GM12873 (cell line): ENCODE results near the gene ANXA5.

Experiments used
- CTCF ChIP-seq: IDR thresholded peaks from 2 replicates; pipeline ENCODE4 v1.5.1; 2012; ENCODE audit warnings: low read depth, mild to moderate bottlenecking, moderate library complexity, low read length, control low read depth; ENCODE audit not compliant: insufficient read depth; ENCODE audit errors: missing control alignments

Gene ANXA5

DNA sequence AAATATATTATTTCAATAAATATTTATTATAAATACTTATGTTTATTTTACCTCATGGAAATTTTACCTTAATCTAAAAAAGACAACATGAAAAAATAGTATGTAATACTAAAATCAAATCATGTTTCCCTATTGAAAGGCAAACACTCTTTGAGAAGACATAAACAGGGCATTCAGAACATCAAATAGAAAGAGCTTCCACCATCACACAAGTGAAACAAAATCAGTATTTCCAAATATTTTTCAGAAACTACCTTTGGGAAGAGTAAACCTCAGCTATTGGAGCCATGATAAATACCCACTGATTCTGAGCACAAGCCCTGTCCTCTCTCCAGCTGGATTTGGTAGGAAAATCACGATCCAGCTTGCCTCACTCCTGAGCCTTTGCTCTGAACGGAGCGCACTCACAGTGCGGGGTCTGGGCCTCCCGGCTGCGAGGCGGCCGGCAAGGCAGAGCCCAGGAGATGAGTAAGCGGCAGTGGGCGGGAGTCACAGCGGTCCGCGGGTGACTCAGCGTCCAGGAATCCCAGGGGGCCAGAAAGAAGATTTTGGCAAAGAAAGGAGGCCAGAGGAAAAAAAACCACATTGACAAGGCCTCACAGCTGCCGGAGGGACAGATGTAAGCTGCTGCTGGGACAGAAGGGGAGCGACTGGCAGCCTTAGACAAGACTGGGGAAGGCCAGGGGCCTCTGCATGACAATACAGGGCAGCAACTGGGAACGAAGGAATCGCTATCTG, 14.7 kb upstream of the ANXA5 start:
- no peak for TF ChIP-seq CTCF

DNA sequence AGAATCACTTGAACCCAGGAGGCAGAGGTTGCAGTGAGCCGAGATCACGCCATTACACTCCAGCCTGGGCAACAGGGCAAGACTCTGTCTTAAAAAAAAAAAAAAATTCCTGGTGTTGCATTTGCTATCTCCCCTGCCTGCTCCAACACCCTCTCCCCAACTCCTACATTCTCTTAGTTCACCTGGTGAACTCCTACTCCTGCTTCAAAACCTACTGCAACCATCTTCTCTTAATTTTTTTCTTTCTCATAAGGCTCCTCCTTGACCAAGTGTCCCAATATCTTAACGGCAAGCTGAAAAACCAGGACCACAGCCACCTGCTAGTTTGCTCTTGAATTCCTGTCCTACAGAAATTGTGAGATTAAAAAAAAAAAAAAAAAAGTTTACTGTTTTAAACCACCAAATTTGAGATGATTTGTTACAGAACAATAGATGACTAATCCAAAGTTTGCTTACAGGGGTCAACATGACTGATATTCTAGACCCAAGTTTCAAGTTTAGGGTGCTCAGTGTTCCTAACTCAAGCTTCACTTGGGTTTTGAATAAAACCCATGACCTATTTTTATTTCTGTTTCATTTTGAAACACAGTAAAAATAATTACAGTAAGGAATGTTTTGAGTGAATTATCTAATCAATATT, 13.1 kb upstream of the ANXA5 start:
- TF ChIP-seq CTCF, result no peak

DNA sequence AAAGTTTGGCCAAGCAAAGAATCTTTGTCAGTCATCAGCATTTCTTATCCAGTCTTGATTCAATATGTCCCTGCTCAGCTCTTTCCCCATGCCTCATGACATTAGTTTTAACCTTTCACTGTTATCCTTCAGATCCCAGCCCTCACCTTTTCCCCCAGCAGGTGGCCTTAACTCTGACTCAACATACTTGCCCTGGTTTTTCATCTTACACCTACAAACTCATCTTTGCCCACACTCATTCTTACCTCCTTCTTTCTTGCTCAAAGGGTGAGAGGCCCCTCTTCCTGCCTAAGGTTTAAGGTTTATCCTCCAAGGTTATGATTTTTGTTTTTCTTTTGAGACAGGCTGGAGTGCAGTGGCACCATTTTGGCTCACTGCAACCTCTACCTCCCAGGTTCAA, 10.6 kb upstream of the ANXA5 start:
- TF ChIP-seq CTCF, result no peak

DNA sequence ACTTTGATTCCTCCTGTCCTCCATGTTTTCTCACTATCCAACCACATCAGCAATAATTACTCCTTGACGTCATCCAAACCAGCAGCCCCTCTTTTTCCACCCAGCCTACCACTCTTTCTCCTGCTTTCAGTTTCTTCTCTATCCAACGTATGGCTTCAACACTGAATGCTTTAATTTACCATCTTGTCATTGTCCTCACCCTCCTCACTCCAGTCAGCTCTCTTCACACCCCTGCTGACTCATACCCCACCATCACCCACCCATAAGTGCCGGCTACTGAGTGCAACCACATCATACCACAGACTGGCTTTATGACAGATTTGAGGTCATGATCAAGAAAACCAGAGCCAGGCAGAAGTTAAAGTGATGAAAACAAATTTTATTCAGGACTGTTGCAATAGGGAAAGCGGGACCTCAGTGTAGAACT, 9.8 kb upstream of the ANXA5 start:
- TF ChIP-seq CTCF, result no peak

- TF ChIP-seq CTCF, result no peak
Measured at GRCh38 chr4:121705521-121705920, 8.7 kb upstream of the ANXA5 start.

DNA sequence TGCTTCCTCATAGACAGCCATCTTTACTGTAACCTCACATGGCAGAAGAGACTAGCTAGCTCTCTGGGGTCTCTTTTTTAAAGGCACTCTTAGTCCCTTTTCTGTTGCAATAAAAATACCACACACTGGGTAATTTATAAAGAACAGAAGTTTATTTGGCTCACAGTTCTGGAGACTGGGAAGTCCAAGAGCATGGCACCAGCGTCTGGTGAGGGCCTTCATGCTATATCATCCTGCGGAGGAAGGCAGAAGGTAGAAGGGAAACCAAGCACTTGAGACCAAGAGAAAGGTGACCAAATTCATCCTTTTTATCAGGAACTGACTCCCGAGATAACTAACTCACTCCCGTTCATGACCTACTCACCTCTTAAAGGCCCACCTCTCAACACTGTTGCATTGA, 5.4 kb upstream of the ANXA5 start:
- no peak for TF ChIP-seq CTCF

DNA sequence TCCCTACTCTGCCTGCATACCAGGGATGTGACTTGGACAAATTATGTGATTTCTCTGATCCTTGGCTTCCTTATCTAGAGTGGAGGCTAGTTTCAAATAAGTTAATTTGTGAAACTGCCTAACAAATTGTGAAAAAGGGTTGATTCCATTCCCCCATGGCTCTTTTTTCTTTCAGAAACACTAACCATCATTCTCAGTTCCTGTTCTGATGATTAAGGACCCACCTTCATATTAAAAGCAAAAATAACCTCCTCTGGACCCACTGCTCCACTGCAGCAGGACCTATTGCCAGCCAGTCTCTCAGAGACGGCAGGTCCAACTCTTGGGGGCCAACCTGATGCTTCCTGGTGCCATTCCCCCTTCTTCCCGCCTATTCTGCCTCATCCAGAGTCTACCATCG, 4.5 kb upstream of the ANXA5 start:
- TF ChIP-seq CTCF, result no peak
